Fibroblast of villous mesenchyme (primary cell): ENCODE results near the gene NSG2. TPM values are rescaled to one million over a fixed set of nuclear protein-coding genes. Genes with fewer than 3 reads are reported as not detected.

Experiments
- DNase-seq: peaks from one replicate; pipeline ENCODE4 v3.0.0-alpha.2; 2010; ENCODE audit warnings: low read depth
- H3K4me3 ChIP-seq: 2 replicates; pipeline ENCODE4 v1.5.1; 2011; ENCODE audit warnings: low read depth, mild to moderate bottlenecking, low read length
- CTCF ChIP-seq: IDR thresholded peaks from 2 replicates; pipeline ENCODE4 v1.5.1; 2012; ENCODE audit warnings: low read depth, mild to moderate bottlenecking, low read length; ENCODE audit not compliant: insufficient read depth
- total RNA-seq: library from RNA; depleted of rRNA; stranded (reverse); fragments of >200 nt; gene quantifications from 2 replicates; pipeline ENCODE4 v1.2.3, GENCODE V29; 2012

NSG2 gene
- total RNA-seq, 1 donor, result under 0.01 TPM

- H3K4me3 ChIP-seq, result no peak overlapping the region
- no peak for TF ChIP-seq CTCF
- no peak for DNase-seq
These were observed 64.3 kb downstream of the NSG2 start for GRCh38 chr5:174109698-174110260.

- no peak for TF ChIP-seq CTCF
- DNase-seq, result no peak
- no peak overlapping the region for H3K4me3 ChIP-seq
These were observed 64.8 kb downstream of the NSG2 start for GRCh38 chr5:174110310-174110709.

GRCh38 chr5:174111287-174111973, 65.9 kb downstream of the NSG2 start:
- DNase-seq, result no peak
- no peak for TF ChIP-seq CTCF
- H3K4me3 ChIP-seq, result no peak overlapping the region

- no peak for TF ChIP-seq CTCF
- DNase-seq, result no peak
- no peak overlapping the region for H3K4me3 ChIP-seq
These were observed 69.7 kb downstream of the NSG2 start for GRCh38 chr5:174115226-174115625.

- DNase-seq, result no peak
- H3K4me3 ChIP-seq, result no peak overlapping the region
- TF ChIP-seq CTCF, result no peak
These were observed 73.4 kb downstream of the NSG2 start for GRCh38 chr5:174118823-174119467.

GRCh38 chr5:174119468-174119881, 74.0 kb downstream of the NSG2 start:
- TF ChIP-seq CTCF, result no peak

More at GRCh38 chr5:174119468-174119881, 74.0 kb downstream of the NSG2 start:
- no peak for DNase-seq
- no peak overlapping the region for H3K4me3 ChIP-seq
